ES-I3 (cell line): ENCODE results near the gene HOXA4.

Experiments
- H3K36me3 ChIP-seq: 2 replicates; pipeline ENCODE4 v1.6.1; 2013; ENCODE audit warnings: mild to moderate bottlenecking, low read length, control low read depth, moderate library complexity; ENCODE audit not compliant: insufficient read depth
- H3K4me1 ChIP-seq: 2 replicates; pipeline ENCODE4 v1.6.1; 2013; ENCODE audit warnings: mild to moderate bottlenecking, control low read depth, low read length; ENCODE audit not compliant: insufficient read depth
- H3K9ac ChIP-seq: 2 replicates; pipeline ENCODE4 v1.6.1; 2013; ENCODE audit warnings: low read depth, mild to moderate bottlenecking, low read length, moderate library complexity
- H3K9me3 ChIP-seq: 2 replicates; pipeline ENCODE4 v1.6.1; 2013; ENCODE audit warnings: mild to moderate bottlenecking, low read length, moderate library complexity; ENCODE audit not compliant: control insufficient read depth, insufficient read depth

The HOXA4 gene

GRCh38 chr7:27148756-27149641, 18.4 kb upstream of the HOXA4 start:
- H3K9ac ChIP-seq: no peak overlapping the region
- H3K36me3 ChIP-seq: no peaks in the 10 kb centered on the region
- no peaks in the 10 kb centered on the region for H3K4me1 ChIP-seq
- no peaks in the 10 kb centered on the region for H3K9me3 ChIP-seq

- Histone ChIP-seq H3K9me3 (no peaks in the 10 kb centered on the region), H3K9ac (no peak overlapping the region), H3K36me3 (no peaks in the 10 kb centered on the region), H3K4me1 (no peaks in the 10 kb centered on the region)
These were observed 17.6 kb upstream of the HOXA4 start for GRCh38 chr7:27148031-27148755.

GRCh38 chr7:27147199-27148030, 16.9 kb upstream of the HOXA4 start, which contains the start of gene HOXA6:
Gene HOXA6, minus strand, starts transcription at chr7:27147774. Its CDS starts 25 bp downstream, at chr7:27147749.
- Histone ChIP-seq H3K4me1 (no peaks in the 10 kb centered on the region), H3K36me3 (no peaks in the 10 kb centered on the region), H3K9me3 (no peaks in the 10 kb centered on the region), H3K9ac (no peak within 1 kb of the TSS; the same call in 1 of the 2 replicates)

- no peaks in the 10 kb centered on the region for H3K36me3 ChIP-seq
- H3K4me1 ChIP-seq: 0 out of 2 replicates have a peak, but pooled peaks cover 2% of the 10 kb centered on the region
- no peak overlapping the region for H3K9ac ChIP-seq
- no peaks in the 10 kb centered on the region for H3K9me3 ChIP-seq
These were observed 16.1 kb upstream of the HOXA4 start for GRCh38 chr7:27146491-27147198.

- Histone ChIP-seq H3K9ac (no peak overlapping the region), H3K36me3 (no peaks in the 10 kb centered on the region), H3K9me3 (no peaks in the 10 kb centered on the region), H3K4me1 (0 out of 2 replicates have a peak, but pooled peaks cover 4% of the 10 kb centered on the region)
These were observed 15.4 kb upstream of the HOXA4 start for GRCh38 chr7:27145914-27146412.

GRCh38 chr7:27145165-27145913, 14.8 kb upstream of the HOXA4 start:
- Histone ChIP-seq H3K9ac (no peak overlapping the region), H3K9me3 (no peaks in the 10 kb centered on the region), H3K4me1 (0 out of 2 replicates have a peak, but pooled peaks cover 4% of the 10 kb centered on the region), H3K36me3 (no peaks in the 10 kb centered on the region)

- Histone ChIP-seq H3K9ac (no peak overlapping the region), H3K36me3 (no peaks in the 10 kb centered on the region), H3K9me3 (no peaks in the 10 kb centered on the region), H3K4me1 (0 out of 2 replicates have a peak, but pooled peaks cover 4% of the 10 kb centered on the region)
These were observed 14.2 kb upstream of the HOXA4 start for GRCh38 chr7:27144781-27145164.

- Histone ChIP-seq H3K4me1 (0 out of 2 replicates have a peak, but pooled peaks cover 4% of the 10 kb centered on the region), H3K9ac (no peak overlapping the region), H3K36me3 (no peaks in the 10 kb centered on the region), H3K9me3 (no peaks in the 10 kb centered on the region)
These were observed 13.6 kb upstream of the HOXA4 start for GRCh38 chr7:27143950-27144780.

GRCh38 chr7:27143023-27143949, 12.7 kb upstream of the HOXA4 start, which contains the start of gene HOXA5:
Gene HOXA5, minus strand, starts transcription at chr7:27143681. Its CDS starts 74 bp downstream, at chr7:27143607.
- peak within 1 kb of the TSS; percentile 57; the same call in 1 of the 2 replicates for H3K9ac ChIP-seq
- no peaks in the 10 kb centered on the region for H3K36me3 ChIP-seq
- H3K9me3 ChIP-seq: no peaks in the 10 kb centered on the region
- H3K4me1 ChIP-seq: 0 out of 2 replicates have a peak, but pooled peaks cover 4% of the 10 kb centered on the region

- Histone ChIP-seq H3K9me3 (no peaks in the 10 kb centered on the region), H3K36me3 (no peaks in the 10 kb centered on the region), H3K4me1 (0 out of 2 replicates have a peak, but pooled peaks cover 4% of the 10 kb centered on the region), H3K9ac (peak overlapping the region; percentile 57; the same call in 1 of the 2 replicates)
These were observed 12.0 kb upstream of the HOXA4 start for GRCh38 chr7:27142580-27143022.

GRCh38 chr7:27141923-27142579, 11.5 kb upstream of the HOXA4 start:
- Histone ChIP-seq H3K4me1 (0 out of 2 replicates have a peak, but pooled peaks cover 4% of the 10 kb centered on the region), H3K9ac (peak overlapping the region; percentile 57; the same call in 1 of the 2 replicates), H3K36me3 (no peaks in the 10 kb centered on the region), H3K9me3 (no peaks in the 10 kb centered on the region)
